HG02759 (cell line): ENCODE measurements around the gene FGF14.

ENCODE experiments used
- ATAC-seq: cut with Tn5 transposase; IDR thresholded peaks from one replicate; pipeline ENCODE4 v1.9.1; 2021; ENCODE audit warnings: mild to moderate bottlenecking, moderate library complexity; ENCODE audit not compliant: unreplicated experiment

Gene FGF14

DNA sequence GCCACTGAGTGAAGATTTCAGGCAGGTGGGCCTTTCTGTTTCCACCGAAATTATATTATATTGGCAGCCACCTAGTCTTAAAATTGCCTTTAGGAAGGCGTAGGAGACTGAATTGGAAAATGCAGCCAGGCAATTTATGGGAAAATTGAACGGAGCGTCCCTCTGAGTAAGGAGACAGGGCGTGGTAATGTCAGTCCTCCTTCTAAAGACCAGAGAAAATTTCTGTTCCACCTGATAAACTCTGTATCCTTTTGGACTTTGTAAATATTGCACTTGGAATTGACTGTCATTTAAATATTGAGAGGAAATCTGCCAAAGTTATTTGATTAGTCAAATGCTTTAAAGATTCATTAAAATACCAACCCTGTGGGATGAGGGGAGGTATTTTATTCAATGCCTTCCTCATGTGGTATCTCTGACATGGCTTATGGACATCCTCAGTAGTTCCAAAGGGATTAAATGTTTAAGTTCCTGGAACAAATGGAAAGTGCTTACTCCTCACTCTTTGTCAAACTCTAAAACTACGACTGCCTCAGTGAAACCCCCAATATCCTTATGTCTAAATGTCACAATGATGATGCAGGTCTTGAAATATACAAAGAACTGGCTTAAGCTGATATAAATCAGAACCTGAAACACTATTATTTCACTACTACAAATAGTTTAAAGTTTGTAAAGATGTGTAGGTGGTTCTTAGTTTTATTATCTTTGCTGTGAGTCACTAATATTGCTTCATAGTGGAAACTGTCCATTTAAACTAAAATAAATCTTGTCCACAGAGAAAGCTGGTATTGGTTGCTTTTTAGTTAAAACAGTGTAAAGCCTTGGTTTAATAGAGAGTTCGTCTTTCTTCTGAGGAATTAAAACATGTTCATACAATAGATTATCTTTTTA, 203.2 kb downstream of the FGF14 start:
- no peak for ATAC-seq

DNA sequence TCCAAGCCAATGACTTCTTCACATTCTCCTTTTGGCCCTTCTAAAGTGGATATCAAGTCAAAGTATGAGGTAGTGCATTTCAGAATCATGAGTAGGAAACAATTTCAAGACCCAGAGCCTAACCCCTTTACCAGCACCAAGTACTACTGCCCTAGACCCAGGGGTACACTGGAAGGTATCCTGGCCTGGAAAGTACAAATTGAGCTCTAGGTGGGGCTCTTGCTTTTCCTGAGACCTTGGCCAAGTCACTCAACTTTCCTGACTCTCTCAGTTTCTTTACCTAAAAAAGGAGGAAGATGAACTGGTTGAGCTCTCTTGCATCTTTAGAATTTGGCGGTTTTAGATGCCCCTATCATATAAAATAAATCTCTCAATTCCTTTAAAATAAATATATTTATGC, 204.7 kb downstream of the FGF14 start:
- ATAC-seq = no peak

DNA sequence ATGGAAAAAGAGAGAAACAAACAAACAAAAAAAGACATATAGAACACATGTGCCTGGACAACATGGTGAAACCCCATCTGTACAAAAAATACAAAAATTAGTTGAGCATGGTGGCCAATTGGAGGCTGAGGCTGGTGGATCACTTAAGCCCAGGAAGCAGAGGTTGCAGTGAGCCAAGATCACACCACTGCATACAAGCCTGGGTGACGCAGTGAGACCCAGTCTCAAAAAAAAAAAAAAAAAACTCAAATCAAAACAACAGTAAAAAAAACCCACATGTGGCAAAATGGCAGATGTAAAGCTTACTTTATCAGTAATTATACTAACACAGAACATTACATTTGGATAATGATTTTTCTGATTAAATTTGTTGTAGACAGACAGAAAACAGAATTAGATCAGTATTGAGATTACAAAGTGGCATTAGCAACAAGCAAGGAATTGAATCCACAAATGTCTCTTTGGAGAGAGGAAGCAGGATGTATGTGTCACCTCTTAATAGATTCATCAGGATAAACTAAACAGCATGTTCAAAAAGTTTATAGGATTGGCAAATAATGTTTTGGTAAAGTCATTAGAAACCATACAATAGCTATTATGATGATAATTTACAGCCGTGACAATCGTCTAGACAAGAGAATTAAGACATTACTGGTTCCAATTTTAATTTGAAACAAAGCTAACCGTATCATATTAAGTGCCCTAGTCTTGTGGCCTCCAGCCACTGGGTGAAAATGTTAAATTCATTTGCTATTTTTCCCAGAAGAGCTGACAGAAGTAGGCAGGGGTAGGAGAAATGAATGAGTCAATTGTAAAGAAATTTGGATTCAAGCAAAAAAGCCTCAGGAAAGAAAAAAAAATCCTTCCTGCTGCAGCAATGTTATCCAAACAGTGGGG, 206.0 kb downstream of the FGF14 start:
- no peak for ATAC-seq

DNA sequence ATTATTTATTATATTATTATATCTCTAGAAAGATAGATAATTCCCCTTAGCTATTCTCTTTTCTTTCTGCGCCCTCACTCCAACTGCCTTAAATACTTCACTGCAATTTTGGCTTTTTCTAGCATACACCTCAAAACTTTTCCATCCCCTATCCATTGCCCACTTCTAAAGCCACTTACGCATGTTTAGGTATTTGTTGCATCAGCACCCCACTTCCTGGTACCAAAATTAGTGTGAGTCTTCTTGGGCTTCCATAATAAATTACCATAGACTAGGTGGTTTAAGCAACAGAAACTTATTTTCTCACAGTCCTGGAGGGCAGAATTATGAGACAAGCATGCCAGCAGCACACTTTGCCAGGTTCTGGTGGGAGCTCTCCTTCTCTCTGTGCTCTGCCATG, 209.0 kb downstream of the FGF14 start:
- ATAC-seq = no peak

DNA sequence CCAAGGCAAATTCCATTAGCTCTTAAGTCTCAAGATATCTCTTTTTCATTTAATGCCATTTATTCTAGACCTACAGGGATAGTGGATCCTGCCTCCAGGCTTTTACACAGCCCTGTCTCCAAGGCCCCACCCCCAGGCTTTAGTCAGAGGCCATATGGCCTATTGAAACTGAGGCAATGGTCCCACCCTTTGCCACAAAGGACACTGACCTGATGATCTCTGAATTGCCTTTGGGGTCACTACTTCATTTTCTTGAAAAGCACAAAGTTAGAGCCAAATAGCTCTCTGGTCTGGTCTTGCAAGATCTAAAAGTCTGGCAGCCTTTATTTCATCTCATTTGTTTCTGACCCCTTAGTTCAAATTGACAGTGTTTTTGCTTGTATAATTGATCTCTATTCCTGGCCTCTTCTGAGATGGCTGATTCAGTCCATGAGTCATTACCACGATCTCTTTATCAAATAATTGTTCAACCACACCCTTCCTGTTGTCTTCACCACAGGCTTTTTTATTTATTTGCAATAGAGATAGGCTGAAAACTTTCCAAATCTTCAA, 209.8 kb downstream of the FGF14 start:
- ATAC-seq = no peak

DNA sequence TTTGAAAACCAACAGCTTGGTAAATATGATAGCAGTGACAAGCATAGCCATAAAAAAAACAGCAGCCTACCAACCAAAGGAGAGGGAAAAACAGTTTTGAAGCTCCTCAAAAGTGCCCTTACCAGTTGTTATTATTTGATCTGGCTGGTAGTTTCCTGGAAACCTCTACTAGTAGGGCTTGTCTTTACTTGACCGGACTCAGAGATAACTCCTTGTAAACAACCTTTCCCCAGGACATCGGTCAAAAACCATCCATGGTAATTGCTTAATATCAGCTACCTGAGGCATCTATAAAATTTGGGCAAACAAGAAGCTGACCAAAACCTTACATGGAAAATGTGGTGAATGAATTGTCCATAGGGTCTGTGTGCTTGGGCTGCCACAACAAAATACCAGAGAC, 210.9 kb downstream of the FGF14 start:
- no peak for ATAC-seq

DNA sequence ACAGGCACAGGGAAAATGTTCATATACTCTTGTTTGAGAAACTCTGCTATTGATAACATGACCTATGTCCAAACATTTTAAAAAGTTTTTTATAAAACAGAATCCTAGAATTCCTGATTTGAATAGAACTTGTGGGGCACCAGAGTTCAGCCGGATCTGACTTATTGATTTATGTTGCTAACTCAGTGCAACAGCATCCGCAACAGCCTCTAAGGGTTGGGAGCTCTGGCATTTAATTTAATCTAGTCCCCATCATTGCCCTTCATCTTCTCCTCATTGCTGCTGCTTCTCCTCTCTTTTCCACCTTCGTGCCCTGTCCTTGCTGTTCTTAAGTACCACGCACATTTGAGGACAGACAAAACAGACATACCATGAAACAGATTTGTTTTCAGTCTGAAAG, 214.5 kb downstream of the FGF14 start:
- ATAC-seq = no peak

DNA sequence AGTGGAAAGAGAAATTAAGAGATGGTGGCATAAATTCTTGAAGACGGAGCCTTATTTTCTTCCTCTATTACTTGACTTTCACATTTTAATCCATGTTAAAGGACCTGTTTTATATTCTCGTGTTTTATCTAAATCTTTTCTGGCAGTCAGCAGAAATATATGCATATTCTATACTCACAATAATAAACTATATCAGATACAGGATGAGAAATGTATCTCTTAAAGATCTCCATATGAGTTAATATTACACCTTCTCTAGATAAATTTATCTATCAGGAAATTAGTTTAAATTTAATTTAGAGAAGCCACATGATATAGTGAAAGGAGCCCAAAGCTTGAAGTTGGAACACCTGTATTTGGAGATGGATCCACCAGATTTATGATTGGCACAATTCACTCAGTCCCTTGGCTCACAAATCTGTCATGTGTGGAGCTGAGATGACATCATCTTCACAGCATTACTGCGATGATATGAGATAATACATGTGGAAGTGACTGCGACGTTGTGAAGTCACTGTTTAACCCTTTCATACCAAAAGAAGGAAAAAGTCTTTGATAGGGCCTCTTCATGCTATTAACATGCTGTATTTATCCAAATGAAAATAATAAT, 216.4 kb downstream of the FGF14 start:
- no peak for ATAC-seq

DNA sequence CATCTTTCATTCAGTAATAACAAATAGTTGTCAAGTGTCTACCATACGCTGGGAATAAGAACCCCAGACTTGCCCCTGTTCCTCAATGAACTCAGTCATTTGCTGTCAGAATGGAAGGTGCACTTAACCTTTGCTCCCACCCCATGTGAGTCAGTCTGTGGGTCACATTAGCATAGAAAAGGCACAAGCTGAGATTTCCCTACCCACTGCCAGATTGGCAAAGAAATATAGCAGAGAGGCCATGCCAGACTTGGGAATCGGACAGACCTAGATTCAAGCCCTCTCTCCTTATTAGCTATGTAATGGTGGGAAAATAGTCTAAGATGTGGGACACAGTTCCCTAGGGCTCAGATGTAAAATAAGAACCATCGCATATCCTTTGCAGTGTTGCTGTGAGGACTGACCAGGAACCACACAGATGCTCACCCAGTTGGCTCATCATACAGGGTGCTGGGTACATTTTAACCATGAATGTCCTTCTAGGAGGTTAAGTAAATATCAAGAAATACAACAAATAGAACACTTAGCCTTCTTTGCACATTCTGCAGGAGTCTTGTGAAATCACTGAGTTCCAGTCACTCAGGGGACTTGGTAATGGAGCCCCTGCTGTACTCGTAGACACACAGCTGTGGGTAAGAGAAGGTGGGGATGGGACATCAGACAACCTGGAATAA, 218.2 kb downstream of the FGF14 start:
- ATAC-seq = no peak

DNA sequence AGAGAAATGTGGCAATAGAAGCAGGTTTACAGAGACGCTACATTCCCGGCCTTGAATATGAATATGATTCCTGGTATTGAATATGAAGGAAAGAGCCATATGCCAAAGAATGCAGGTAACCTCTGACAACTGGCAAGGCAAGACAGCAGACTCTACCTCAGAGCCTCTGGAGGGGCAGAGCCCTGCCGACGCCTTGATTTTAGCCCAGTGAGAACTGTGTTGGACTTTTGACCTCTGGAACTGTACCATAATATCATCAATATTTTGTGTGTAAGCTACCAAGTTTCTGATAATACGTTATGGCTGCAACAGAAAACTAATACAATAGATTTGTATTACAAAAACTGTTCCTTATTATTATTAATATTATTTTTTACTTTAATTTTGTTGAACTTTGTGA, 219.7 kb downstream of the FGF14 start:
- no peak for ATAC-seq

DNA sequence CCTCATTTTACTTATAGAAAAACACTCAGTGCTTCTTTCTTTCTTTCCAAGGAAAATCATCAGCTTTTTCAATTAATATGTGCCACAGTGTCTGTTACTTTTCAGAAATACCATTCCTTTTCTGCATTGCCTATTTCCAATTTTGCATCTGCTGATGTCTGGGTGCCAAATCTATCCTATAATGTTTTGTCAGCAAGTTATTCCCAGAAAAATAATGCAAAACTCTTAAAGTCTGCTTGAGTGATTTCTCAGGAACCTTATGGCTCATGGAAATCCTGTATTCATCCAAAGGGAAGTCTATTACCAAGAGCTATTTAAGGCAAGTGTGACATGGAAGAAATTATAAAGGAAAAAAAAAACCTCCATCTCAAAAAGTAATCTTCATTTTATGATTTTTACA, 224.4 kb downstream of the FGF14 start:
- no peak for ATAC-seq

DNA sequence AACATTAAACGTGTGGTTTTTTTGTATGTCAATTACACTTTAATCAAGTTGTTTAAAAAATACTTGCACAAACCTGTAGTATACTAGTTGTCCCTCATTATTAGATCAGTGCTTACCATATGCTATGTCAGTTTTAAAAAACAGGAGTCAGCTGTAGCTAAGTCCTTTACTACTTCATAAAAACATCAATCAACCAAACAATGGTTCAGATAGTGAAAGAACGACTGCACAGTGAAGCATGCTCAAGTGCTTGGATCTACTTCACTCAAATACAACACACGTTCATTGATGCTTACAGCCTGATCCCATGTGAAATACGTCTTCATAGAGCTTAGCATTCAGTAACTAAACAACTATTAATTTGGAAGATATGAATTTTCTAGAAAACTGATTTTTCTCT, 225.0 kb downstream of the FGF14 start:
- ATAC-seq = no peak

DNA sequence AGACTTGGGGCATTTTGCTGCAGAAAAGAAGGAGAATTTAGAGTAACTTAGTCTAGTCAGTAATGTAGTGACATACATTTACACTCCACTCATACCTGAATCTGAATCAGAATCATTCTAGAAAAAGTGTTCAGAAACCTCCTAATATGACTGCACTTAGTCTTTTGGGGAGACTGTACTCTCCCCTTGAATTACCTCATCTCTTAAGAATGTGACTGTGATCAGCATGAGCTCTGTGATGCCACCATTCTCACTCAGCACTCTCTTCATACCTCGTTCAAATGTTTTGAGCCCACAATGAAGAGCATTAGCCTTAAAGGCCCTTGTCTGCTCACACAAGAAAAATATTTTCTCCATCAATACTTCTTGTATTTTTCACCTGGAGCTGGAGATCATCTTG, 229.4 kb downstream of the FGF14 start:
- ATAC-seq = no peak

DNA sequence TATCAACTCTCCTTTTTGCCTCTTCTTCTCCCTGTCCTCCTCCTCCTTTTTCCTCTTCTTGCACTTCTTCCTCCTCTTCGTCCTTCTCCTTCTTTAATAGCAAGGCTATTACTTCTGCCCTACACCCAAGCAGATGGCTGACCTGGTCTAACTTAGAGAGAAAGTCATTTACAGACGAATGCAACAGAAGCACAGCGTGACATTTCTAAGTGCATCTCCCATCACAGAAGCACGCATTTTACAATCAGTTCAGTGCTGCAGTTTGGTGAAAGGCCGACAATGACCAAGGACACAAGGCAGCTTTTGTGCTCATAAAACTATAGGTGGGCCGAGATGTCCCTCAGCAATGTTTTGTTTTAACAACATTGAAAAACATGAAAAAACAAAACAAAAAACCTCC, 231.5 kb downstream of the FGF14 start:
- no peak for ATAC-seq

DNA sequence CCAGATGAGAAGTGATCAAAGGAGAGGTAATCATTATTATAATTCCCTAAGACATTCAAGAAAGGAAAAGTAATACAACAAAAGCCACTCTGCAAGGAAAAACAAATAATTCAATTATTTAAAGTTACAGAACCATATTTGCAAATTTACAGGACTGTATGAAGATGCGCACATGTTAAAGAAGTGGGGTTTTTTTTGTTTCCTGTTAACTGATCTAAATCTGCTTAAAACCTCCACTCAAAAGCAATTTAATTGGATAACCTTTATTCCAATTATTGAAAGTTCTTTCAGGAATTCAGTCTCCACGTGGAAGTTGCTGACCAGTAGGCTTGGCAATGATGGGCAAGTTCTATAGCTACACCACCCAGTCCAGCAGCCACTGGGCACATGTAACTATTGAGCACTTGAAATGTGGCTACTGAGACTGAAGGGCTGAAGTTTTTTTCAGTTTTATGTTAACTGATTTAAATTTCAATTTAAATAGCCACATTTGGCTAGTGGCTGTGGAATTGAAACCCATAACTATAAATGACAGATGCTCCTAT, 232.3 kb downstream of the FGF14 start:
- ATAC-seq = no peak

DNA sequence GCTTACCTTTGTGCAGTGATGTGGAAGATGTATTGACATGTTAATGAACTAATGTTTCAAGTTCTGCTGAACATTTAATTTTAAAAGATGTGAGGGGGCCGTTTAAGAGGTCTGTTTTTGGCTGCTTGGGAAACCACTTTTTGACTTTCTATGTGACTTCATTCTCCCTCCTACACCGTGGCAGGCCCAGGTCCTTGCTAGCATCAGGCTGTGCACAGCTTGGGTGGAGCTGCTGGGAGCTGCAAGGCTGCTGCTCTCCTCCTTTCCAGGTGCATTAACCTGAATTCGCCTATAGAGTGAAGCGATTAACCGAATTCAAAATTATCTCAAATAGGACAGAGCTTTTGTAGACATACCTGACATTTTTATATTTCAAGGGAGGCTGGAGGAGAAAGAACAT, 249.1 kb downstream of the FGF14 start:
- no peak for ATAC-seq

DNA sequence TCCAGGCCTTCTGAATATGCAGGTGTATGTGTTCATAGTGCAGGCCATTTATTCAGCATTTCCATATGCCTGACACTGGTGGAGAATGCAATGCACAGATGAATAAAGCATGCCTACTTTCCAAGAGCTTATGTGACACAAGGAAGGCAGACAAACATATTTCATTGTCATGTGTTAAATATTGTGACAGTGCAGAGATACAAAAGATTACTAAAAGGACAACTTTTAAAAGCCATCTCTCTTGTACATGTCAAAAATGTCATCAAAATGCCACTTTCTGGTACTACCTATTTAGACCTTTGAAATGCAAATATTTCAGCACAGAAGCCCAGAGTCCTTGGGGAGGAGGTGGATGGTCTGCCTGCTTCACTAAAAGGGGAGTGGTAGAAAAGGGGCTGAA, 254.5 kb downstream of the FGF14 start:
- no peak for ATAC-seq

DNA sequence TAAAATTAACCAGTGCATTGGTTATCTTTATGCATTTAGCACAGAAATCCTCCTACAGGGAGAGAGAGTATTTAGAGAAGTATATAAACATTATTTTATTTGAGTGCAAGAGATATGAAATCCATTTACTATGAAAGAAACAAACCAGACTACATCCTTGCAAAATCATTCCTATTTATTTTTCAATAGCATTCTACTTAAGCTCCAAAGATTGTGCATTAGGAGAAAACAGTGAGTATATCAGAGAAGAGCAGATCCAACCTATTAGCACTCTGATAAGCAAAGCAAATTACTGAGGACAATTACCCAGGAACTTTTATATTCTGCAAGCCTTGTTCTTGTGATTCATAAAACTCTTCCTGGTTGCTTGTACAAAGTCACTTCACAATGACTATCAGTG, 256.1 kb downstream of the FGF14 start:
- no peak for ATAC-seq

DNA sequence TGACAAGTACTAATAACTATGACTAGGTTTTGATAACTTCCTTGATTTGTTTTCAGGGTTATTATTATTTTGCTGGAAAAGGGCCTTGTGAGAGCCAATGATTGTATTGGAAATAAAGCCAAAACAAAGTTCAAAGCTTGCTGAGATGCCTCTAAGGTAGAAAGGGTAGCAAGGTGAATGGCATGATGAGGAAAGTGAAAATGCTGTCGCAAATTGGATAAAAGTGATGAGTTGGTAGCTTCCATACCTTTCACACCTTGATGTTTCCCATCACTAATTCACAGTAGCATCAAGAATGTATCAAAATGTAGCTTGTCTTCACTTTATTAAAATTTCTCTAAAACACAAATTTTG, 259.4 kb downstream of the FGF14 start:
- no peak for ATAC-seq

DNA sequence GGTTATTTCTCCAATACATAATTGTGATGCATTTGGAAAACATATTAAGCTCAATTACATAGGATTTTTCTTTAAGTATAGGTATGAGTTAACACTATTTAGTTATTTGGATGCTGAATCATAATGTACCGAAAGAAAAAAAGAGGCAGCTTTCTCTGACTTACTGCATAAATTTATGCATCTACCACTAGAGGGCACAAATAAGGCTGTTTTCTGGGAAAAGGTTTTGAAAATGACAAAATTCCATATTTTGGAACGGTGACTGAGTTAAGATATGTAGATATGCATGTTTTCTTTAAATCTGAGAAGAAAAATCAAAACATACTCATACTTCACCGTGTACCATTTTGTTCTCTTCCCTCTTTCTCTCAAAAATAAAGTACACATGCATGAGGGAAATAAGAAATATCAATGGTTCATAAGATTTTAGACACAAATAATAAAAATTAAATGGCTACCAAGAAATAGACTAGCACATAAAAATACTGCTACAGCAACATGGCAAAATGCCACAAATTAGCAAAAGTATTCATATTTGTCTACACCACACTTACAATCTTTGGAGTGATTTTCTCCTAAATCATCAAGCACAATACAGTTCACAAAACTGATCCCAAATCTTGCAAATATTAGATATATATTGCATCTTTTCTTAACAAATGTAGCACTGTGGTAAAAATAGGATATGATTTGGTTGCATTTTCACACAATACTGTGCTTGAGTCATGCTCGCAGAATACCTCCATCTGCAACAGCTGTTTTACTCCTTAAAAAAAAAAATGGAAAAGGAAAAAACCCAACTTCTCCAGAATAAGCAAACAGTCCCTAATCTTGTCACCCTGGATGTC, 260.0 kb downstream of the FGF14 start:
- ATAC-seq = no peak
